ENCODE data around the gene SPATS2L.

The SPATS2L gene

DNA sequence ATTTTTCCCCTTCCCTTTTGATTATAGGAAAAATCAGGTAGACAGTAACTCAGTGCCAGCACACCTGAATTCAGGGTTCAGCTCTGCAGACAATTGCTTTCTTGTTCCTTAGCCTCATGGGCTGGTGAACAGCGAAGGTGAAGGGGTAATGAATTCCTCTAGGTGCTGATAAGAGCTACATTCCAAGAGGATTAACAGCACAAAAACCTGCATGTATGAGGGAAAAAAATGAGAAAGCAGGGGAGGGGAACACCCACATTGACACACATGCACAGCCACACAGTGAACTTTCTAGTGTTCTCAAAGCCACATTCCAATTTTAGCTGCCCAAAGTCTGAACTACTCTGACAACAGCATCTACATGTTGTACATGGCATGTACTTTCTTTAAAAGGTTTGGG is 46.1 kb downstream of the SPATS2L start:
- no peak for DNase-seq

DNA sequence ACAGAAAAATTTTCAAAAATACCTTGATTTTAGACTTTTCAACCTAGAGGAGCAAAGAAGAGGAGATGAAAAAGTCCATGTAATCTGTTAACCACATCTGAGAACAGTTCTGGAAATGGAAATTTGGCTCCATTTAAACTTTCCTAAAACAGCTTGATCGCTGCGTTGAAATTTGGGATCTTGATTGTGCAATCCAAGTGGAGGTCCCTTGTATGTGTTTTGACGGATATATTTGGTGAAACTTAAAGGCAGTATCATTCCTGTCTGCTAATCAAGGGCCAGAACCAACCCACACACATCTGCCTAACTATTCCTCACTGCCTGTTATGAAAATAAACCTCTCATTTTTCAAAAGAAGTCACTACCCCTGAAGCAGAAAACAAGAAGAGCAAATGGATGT is 46.6 kb downstream of the SPATS2L start:
- DNase-seq, result no peak

DNA sequence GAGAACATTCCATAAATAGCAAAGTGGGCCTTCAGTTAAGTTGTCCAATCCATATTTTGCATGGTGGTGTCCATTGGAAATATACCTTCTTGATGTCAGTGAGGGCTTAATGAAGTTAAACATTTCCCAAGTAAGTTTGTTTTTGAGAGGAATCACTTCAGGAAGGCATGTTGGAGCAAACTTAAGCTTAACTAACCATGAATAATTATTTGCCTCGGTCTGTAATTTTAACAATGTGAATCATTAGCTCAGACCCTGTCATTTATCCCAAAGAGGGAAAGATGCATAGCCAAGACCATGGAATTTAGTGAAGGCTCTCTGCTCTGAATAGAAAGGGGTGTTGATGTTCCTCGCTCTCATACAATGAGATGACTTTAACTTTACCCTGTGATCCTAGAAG is 47.4 kb downstream of the SPATS2L start:
- no peak for DNase-seq

DNA sequence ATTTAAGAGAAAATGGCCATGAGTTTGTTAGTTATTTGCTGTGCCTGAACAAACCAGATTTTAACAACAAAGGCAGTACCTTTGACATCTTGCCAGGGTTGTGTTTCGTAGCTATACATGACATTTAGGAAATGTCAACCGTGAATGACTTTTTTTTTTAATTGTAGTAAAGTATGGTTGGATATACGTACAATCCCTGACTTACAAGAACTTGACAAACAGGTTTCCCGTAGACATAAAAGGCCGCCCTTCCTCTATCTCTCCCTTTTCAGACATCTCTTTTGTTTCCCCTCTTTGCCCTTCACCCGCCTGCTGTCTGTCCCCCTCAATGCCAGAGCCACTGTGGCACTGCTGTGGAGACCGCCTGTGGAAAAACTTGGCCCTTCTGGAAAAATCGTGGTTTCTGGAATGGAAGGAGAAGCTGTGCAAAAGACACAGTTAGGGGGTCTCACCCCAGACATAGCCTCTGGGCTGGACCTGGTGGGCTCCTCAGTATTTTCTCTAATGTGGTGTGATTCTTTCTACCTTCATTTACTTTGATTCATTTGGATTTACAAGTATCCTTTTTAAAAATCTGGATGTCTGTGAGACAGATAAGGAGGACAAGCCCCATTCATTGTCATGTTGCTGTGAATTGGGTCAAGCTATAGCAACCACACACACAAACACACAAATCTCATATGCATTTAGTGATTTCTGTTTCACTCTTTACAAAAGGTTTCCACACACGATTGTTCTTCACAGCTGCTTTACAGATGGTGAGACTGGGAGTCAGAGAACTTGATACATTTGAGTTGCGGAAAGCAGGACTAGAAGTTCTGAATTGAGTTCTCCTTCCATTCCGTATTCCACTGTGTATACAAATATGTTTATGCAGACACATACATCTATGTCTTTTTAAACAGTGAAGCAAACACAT is 48.6 kb downstream of the SPATS2L start:
- no peak for DNase-seq

DNA sequence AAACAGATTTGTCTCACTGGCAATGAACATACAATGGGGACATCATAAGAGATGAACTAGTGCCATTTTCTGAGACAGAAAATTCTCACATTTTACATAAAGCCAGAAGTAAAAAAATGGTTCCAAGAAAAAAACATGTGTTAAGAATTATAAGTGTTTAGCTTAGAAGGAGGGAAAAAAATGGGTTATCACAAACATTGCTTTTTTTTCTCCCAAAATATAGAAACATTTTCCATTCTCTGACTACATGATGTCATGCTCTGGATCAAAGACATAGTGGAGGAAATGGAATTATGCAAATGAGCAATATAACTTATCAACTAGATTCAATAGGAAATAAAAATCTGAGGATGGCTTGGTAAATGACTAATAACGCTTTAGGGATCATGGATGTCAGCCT is 49.8 kb downstream of the SPATS2L start:
- no peak for DNase-seq

DNA sequence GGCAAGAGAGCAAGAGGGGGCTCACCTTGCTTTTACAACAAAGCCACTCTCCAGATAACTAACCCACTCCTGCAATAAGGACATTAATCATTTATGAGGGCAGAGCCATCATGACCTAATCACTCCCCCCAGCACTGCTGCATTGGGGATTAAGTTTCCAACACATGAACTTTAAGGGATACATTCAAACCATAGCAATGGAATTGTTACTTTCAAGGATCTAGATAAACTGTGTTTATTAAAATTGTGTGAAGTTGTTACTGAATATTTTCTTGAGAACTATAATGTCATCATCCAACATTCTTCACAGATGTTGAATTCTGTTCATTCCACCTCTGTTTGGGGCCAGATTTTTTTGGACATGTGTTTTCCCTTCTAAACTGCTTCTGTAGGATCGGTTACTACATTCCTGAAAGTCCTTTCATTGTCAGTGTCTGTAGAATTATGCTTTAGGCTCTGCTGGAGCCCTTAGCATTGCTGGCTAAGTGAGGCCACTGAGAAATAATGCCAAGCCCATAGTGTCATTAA is 50.4 kb downstream of the SPATS2L start:
- DNase-seq, result no peak

DNA sequence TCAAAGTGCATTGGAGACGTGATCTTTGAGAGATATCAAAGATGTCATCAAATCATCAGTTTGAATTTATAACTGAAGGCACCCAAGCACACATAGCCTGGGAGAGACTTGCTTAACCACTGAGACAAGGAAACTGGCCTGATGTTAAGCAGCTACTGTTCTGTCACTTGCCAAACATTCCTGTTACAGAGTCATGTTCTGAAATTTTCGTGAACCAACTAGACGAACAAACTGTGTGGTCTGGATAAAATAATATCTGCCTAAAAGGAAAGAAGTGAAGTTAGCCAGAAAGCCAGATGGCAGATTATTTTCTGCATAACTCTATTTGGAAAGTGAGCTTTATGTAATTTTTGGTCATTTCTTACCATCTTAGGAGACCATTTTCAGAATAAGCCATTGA is 51.4 kb downstream of the SPATS2L start:
- no peak for DNase-seq

DNA sequence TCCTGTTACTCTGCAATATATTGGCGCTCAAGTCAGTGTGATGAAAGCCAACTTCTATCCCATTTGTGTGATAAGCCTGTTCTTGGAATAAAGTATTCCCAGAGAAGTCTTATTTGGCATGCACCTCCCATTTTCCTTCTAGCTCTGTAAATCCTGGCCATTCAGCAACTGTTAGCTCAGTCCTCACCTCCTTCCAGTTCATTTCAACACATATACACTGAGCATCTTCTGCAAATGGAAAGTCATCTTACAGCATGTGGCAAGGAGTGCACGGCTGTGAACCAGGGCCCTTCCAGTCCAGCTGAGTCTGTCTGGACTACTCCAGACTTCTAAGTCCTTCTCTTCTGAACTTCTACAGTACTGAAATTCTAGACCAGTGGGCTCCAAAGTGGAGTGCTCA is 53.1 kb downstream of the SPATS2L start:
- DNase-seq, result no peak

DNA sequence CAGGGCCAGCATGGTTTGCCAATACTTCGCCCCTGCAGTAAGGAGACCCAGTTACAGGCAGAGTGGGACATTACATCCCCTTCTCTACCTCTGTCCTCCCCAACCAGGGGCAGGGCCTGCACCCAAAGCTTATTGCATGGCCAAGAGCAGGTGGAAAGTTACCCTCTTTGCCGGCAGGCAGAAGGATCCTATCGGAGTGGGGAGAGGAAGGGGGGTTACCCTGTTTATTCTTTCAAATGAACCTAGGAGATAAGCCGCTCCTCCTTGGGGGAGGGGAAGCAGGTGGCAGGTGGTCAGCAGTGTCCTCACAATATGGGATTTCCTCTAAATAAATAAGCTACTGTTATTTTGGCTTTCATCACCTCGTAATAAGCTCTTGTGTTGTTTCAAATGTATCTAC is 53.9 kb downstream of the SPATS2L start:
- DNase-seq, result no peak

DNA sequence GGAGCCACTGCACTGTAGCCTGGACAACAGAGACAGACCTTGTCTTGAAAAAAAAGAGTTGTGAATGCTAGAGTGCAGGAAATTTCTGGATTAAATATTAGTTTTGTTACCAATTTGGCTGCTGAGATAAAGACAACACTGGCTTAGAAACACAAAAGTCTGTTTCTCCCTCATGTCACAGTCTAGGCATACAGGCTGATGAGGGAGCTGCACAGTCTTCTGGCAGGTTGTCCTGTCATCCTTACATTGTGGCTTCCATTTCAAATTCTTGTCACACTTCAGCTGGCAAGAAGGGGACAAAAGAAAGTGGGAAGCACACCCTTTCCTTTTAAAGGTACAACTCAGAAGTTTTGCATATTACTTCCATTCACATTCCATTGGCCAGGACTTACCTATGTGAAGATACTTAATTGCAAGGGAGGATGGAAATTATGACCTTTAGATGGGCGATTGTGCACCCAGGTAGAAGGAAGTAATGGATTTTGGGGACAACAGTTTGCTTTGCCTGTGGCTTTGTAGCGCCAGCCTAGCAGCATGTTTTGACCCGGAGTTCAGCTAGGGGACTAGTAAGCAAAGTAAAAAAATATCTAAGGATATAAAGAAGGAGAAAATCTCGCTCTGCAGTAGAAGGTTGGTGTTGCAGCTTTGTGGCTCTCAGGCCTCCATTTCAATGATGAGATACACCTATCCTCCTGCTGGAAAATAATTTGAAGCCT is 55.9 kb downstream of the SPATS2L start:
- DNase-seq, result no peak

DNA sequence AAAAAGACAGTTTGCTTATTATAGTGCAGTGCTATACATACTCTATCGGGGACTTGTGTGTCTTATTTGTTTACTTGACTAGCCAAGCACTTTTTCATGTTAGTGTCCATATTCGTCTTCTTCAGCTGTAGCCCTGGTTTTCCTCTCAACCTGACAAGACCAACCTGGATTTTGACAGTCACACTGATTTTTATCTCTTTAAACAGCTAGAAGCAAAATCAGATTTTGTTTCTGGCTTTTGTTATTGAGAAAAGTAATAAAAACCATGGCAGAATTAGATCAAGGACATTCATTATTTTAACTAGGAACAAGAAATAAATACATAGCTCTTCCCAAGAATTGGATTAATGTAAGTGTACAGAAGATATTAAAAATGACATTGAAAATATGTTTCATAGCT is 56.8 kb downstream of the SPATS2L start:
- DNase-seq, result no peak

DNA sequence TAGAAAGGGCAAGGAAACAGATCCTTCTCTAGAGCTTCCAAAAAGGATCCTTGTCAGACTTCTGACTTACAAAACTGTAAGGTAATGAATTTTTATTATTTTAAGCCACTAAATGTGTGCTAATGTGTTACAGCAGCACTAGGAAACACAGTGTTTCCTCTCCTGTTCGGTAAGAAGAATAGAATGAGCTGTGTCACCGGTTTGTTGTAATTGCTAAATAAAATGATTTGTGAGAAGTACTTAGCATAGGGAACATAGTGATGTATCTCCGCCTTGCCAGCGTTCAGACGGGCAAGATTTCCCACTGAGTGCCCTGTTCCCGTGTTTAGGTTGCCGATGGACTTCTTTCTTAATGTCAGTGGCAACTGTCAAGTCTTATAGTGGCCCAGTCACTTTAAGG is 57.6 kb downstream of the SPATS2L start:
- no peak for DNase-seq

DNA sequence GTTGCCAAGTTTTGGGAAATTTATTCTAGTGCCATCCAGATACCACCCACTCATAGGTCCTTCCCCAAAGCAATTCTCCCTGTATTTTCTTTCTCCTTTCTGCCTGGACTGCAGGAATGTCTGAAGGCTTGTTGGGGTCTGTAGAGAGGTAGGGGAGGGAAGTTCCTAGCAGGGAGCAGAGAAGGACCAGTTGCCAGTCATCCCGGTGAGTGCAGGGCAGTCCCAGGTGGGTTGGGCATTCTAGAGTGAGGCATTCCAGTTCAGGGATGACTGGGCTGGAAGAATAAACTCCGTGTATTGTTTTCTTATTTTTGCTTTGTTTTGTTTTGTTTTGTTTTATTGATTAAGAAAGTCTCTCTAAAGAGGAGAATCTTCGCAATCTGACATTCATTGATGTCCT is 58.1 kb downstream of the SPATS2L start:
- DNase-seq, result no peak

DNA sequence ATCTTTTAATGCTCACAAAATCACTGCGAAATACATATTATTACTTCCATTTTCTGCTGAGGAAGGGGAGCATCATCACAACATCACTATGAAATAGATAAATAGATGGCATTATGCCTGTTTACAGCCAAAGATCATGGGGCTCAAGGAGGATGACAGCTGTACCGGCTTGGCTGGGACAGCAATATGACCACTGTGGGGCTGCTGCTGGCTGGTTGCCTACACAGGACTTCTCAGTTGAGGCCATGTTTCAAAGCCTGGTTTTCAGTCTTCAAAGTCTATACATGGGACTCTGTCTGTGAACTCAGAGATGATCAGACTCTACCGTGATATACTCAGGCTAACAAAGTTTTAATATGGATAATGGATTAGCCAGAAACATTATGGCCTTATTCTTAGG is 58.7 kb downstream of the SPATS2L start:
- DNase-seq, result no peak

DNA sequence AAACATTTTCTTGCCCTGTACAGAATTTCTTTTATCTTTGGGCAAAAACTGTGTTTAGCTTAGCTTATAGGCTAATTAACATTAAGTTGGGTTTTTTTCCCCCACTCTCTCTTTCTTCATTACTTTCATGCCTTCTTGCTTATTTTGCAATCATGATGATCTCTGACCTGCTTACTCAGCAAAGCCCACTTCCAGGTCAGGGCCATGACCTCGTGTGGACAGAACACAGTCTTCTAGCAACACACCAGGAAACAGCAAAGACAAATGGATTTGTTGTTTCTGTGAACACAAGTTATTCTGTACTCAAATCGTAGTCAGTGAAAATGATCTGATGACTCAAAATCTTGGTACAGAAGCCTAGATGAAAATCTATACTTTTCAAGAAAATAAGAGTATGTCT is 60.7 kb downstream of the SPATS2L start:
- no peak for DNase-seq

DNA sequence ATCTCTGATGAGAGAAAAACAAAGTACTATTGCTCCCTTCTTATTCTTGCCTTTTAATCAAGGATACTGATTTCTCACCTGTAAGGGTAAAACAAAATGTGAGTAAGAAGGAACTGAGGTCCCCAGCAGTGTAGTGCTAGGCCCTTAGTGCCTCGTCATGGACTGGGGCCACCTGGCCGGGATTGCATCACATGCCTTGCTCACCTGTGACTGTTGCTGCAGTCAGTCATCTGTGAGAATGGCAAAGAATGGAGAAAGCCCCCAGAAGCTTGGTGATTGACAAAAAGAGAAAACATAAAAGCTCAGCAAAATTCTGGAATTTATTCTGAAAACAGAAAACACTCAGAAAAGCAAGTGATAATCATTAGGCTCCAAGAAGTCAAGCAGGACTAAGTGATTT is 63.4 kb downstream of the SPATS2L start:
- no peak for DNase-seq

DNA sequence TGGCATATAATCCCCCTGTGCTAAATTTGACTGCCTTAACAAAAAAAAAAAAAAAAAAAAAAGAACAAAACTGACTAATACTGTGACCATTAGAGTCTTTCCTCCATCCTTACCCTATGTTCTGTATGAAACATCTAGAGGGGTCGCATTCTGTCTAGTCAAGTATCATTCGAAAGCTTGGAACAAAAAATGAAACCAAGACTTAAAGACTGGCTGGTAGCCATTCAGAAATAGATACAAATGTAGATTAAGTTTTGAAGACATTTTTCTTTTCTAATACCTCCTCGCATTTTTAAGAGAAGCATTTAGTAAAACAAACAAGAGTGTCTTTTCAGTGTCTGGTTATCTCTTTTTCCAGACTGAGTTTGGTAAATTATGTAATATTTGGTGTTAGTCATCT is 66.7 kb downstream of the SPATS2L start:
- no peak for DNase-seq

DNA sequence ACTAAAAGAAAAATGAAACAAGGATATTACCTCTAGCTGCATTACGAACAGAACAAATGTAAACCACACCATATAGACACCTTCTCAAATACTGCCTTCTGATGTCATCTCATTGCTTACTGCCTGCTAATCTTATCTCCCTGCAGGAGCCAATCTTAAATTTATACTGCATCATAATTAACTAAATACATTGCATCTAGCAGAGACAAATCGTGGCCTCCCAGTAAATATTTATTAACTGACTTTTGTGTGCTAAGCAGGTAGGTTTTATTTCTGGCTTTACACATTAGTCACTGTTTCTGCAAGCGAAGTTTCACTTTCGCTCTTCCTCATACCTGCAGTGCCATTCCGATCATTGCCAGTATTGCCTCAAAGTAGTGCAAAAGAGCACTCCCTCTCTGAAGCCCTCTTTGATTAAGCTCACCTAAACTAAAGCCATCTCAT is 67.5 kb downstream of the SPATS2L start:
- no peak for DNase-seq

DNA sequence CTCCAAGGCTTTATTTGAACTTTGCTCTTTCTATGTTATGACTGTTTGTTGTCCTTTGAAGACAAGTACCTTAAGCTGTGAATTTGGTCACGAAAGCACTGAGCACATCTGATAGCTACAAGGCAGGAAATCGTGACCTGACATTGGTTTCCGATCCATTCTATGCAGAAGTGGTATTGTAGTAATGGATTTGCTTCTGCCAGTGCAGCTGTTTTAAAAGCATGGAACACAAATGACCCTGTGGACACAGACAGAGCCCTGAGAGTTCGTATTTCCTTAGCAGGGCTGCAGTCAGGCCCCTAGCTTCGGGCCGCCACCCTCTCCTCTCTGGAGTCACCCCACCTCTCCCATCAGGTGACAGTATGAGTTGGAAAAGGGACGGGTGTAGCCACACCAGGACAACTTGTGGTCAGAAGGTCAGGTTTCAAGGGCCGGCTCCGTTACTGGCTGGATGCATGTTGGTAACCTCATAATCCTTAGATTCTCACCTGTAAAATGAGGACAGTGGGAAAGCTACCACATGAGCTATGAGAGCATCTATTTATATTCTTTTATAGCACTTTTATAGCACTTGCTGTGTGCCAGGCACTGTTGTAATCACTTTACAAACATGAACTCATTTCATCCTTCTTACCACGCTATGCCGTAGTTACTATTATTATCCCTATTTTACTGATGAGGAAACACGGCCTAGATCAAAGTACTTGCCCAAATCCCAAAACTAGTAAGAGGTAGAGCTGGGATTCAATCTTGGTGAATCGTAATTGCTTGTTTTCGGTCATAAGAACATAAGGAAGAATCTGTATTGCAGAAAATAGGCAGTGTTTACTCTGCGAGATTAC is 70.2 kb downstream of the SPATS2L start:
- DNase-seq, result no peak

DNA sequence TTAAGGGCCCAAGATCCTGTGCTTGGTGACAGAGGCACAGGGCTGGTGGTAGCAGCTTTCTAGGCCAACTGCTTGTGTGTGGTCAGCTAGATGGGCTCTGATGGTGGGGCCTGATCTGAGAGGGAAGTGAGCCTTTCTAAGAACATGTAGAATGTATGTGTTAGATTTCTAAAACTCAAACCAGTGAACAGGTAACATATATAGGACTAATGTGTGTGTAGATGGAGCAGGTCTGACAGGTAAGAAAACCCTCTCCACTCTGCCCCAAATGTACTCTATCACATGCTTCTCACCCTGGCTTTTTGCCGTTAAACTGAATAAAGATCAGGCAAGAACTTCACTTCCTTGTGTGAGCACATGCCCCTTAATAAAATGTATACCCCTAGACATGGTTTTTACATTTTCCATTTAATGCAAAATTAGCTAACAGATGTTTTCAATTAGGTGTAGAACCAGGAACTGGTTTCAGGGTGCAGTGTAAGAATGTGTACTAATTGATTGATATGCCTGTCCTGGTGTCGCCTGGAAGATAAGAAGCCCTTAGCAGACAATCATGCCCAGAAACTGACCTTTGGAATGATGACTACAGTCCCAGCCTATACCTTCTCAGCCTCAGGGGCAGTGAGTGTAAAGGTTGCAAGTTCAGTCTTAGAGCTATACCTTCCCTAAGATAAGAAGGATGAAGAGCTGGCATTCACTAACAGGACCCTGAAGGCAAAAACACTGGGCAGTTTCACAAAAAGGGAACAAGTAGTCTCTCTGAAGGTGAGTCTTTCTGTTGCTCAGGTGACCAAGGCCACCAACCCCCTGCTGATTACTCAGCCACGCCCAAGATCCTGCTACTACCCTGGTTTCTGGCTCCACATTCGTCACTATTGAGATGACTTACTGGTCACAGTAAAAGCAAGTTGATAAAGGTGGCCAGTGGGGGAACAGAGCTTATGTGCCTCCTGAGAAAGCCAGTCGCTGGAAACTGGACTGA is 71.2 kb downstream of the SPATS2L start:
- no peak for DNase-seq

DNA sequence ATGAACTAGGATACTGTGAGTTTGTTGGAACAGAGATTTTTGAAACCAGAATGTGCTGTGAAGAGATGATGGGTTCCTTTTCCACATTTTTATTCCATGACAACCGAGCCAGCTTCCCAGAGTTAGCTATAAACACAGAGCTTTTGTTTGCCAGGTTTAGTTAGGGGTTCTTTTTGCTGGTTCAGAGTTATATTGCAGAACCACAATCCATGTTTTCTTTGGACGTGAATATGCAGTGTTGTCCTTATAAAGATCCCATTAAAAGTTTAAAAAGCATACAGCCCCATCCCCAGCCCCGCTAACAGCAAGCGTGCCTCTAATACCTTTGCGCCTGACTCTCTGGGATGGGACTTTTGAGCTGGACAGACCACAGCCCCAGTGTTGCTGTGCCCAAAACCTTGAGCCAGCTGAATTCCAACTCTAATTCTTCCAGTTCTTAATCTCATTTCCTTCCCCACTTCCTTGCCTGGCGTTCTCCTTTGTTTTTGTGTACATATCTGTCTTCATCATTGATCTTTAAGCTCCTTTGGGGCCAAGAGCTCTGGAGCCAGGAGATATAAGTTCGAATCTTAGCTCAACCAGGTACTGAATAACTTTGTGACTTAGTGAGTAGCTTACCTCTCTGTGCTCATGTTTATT is 72.3 kb downstream of the SPATS2L start:
- DNase-seq, result no peak

Data from GOT3 (cell line).